ENCODE measurements around the gene TBXA2R.
"Not testable (repeated sequence)": the region's sequence is repeated elsewhere in the genome, so short reads cannot be mapped to it uniquely, and the experiment has no call there.

TBXA2R gene

GRCh38 chr19:3605361-3605760 is 1.3 kb downstream of the TBXA2R start:
- DNase-seq (ENCODE audit: low read depth), result no peak

DNA sequence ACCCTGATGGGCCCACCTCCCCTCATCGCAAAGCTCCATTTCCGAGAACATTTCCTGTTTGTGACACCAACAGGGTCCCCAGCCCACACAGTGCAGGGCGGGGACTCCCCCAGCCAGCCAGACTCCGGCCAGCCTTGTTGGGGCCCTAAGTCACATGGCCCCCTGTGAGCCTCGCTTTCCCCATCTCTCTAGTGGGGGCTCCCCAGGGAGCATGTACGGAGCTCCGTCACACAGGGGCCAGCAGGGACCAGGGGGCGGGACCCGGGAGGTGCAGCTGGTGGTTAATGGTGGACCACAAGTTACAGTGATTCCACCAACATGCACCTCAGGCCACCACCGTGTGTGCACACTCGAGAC is 1.7 kb downstream of the TBXA2R start:
- no peak for DNase-seq (ENCODE audit: low read depth)

GRCh38 chr19:3604227-3604986 is 2.3 kb downstream of the TBXA2R start:
- DNase-seq (ENCODE audit: low read depth), result no peak

- DNase-seq (ENCODE audit: low read depth), result no peak
Observed at GRCh38 chr19:3603121-3603811, 3.4 kb downstream of the TBXA2R start.

DNA sequence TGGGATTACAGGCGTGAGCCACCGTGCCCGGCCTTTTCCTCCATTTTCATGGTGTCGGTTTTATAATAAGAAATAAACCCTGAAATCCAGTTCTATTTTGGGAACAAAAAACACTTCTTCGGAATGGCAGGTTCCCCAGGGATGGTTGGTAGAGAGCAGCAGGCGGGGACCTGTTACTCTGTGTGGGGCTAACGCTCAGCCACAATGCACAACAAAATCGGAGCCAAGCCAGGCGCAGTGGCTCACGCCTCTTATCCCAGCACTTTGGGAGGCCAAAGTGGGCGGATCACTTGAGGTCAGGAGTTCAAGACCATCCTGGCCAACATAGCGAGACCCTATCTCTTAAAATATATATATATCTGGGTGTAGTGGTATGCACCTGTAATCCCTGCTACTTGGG is 5.7 kb downstream of the TBXA2R start:
- DNase-seq (ENCODE audit: low read depth), result no peak

- no peak for DNase-seq (ENCODE audit: low read depth)
Observed at GRCh38 chr19:3599776-3600187, 6.9 kb downstream of the TBXA2R start.

GRCh38 chr19:3595521-3596061 is 11.1 kb downstream of the TBXA2R start:
- DNase-seq (ENCODE audit: low read depth), result no peak

DNA sequence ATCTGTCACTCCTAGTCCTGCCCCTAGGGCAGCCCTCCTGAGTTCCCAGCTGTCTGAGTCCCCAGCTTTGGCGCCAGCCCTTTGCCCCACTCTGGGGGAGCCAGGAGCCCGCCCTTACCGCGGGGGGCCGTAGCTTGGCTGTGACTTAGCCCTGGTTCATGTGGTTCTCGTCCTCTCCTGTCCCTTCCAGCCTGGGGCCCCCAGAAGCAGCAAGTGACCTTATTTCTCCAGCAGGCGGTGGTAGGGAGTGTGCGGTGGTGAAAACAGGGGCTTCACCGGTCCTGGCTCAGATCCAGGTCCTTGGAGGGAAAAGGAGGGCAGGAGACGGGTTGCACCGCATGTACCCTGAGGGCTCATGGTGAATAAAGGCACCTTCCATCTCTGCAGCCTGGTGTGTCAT is 13.5 kb downstream of the TBXA2R start:
- no peak for DNase-seq (ENCODE audit: low read depth)

- no peak for DNase-seq (ENCODE audit: low read depth)
Observed at GRCh38 chr19:3591876-3592613, 14.6 kb downstream of the TBXA2R start.

GRCh38 chr19:3590991-3591659 is 15.6 kb downstream of the TBXA2R start:
- no peak for DNase-seq (ENCODE audit: low read depth)

DNA sequence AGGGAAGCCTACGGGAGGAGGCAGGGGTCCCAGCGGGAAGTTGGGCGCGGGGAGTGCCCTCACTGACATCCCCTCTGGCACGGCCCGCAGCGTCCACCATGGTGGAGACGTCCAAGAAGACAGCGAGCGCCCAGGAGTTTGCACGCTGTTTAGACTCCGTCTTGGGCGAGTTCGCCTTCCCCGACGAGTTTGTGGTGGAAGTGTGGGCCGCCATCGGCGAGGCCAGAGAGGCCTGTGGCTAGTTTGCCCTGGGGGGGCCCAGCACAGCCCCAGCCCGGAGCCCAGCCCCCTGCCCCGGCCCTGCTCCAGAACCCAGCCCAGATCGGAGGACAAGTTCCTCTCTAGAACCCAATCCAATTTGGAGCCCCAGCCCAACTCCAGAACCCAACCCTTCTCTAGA is 16.7 kb downstream of the TBXA2R start:
- no peak for DNase-seq (ENCODE audit: low read depth)

DNA sequence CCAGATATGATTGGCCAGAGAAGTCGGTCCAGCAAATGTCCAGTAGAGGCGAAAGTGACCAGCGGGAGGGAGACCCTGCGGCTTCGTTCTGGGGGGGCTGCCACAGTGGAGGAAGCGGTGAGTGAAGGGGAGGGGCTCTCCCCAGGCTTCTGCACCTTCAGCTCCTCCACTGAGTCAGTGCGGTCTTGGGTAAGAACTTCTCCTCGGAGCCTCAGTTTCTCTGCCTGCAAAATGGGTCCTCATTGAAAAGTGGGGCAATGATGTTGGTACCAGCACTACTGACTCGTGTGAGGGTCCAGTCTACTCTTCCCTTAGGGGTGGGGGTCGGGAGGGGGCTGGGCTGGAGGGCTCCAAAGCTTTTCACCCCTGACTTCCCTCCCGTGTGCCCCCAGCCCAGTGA is 17.2 kb downstream of the TBXA2R start:
- no peak for DNase-seq (ENCODE audit: low read depth)

- no peak for DNase-seq (ENCODE audit: low read depth)
Observed at GRCh38 chr19:3586707-3587346, 19.8 kb downstream of the TBXA2R start.

DNA sequence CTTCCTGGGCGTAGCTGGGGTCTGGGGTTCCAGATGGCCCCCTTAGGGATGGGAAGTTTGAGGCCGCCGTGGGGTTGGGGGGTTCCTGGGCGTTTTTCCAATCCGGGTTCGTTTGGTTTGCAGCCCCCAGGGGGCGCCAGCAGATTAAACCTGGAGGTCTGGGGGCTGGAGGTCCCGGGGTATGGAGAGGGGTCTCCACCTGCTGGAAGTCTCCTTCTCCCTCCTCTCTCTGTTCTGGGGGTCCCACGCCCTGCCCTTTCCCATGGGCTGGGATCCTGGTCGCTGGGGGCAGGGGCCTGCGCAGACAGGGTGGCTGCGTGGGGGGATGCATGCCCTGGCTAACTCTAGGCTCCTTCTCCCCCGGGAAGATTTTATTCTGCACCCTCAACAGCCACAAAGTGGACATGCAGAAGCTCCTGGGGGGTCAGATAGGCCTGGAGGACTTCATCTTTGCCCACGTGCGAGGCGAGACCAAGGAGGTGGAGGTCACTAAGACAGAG is 20.5 kb downstream of the TBXA2R start:
- no peak for DNase-seq (ENCODE audit: low read depth)

- no peak for DNase-seq (ENCODE audit: low read depth)
Observed at GRCh38 chr19:3585301-3586126, 21.2 kb downstream of the TBXA2R start, which contains the start of gene GIPC3. Gene GIPC3, plus strand, starts transcription at chr19:3585478. Its CDS starts 120 bp downstream, at chr19:3585598.

- DNase-seq (ENCODE audit: low read depth), result not testable (repeated sequence)
Observed at GRCh38 chr19:3584036-3584802, 22.5 kb downstream of the TBXA2R start.

GRCh38 chr19:3581792-3582191 is 24.9 kb downstream of the TBXA2R start:
- DNase-seq (ENCODE audit: low read depth), result not testable (repeated sequence)

- no peak for DNase-seq (ENCODE audit: low read depth)
Observed at GRCh38 chr19:3580156-3580934, 26.3 kb downstream of the TBXA2R start.

DNA sequence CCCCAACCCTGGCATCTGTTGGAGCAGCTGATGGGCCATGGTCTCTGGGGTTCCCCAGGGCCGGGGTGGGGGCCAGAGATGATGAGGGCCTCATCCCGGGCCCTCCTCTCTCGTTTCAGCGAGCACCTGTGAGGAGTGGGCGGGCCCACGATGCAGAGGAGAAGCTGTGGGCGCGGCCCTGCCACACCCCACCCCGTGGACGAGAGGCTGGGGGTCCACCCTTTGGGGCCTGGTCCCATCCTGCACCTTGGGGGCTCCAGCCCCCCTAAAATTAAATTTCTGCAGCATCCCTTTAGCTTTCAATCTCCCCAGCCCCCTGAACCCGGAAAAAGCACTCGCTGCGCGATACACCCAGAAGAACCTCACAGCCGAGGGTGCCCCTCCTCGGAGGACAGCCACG is 28.3 kb downstream of the TBXA2R start:
- no peak for DNase-seq (ENCODE audit: low read depth)

All from CMK (cell line).